T-helper 2 cell treated with Interferon-gamma antibody and Interleukin-4, amounts not matched to agents 100 ng/mL and 5 ng/mL, for 36 hours (primary cell): Measurements from ENCODE around the gene ANKRA2. TPM values are rescaled to one million over a fixed set of nuclear protein-coding genes. Genes with fewer than 3 reads are reported as not detected.

Source experiments
- intact Hi-C: fragments of 100-400 bp; cut with micrococcal nuclease; formaldehyde crosslinking; loops from one replicate; pipeline ENCODE4 v1.15.1; 2023
- total RNA-seq: library from RNA; stranded (reverse); gene quantifications from 2 replicates; pipeline ENCODE4 v1.2.3, GENCODE V29; 2022

ANKRA2 gene
- 13.3 and 17.5 TPM in 2 replicates for total RNA-seq

- intact Hi-C loops: loop anchor here (1.0 to 10.0 kb wide), 6 partner anchors 67 to 1672 kb away; partner anchors contain the start of genes ANKRD31, BTF3, GFM2 and HEXB
Observed at GRCh38 chr5:73565139-73565968, at the start of gene ANKRA2, which contains the start of gene UTP15. ANKRA2 (minus strand) TSS chr5:73565639; CDS start chr5:73562881, 2,758 bp downstream. UTP15 (plus strand) TSS chr5:73565743; CDS start chr5:73567345, 1,602 bp downstream.

GRCh38 chr5:73615085-73615484, 49.6 kb upstream of the ANKRA2 start:
- intact Hi-C loops: no loop called here

GRCh38 chr5:73612799-73613198, 47.4 kb upstream of the ANKRA2 start:
- intact Hi-C loops: no loop called here

- intact Hi-C loops: no loop called here
Observed at GRCh38 chr5:73607228-73607627, 41.8 kb upstream of the ANKRA2 start.

- intact Hi-C loops: no loop called here
Observed at GRCh38 chr5:73606206-73606753, 40.8 kb upstream of the ANKRA2 start.

- intact Hi-C loops: no loop called here
Observed at GRCh38 chr5:73605223-73606087, 40.0 kb upstream of the ANKRA2 start.

GRCh38 chr5:73603998-73604397, 38.6 kb upstream of the ANKRA2 start:
- intact Hi-C loops: no loop called here

GRCh38 chr5:73599380-73599779, 33.9 kb upstream of the ANKRA2 start:
- intact Hi-C loops: no loop called here

GRCh38 chr5:73596705-73597328, 31.4 kb upstream of the ANKRA2 start:
- intact Hi-C loops: no loop called here

GRCh38 chr5:73592551-73592950, 27.1 kb upstream of the ANKRA2 start:
- intact Hi-C loops: loop anchor here (5.0 kb wide), 1 partner anchor 1055 kb away; no protein-coding TSS in a partner anchor

GRCh38 chr5:73591698-73592501, 26.5 kb upstream of the ANKRA2 start:
- intact Hi-C loops: loop anchor here (1.0 to 5.0 kb wide), 2 partner anchors 200 to 1055 kb away; no protein-coding TSS in a partner anchor

GRCh38 chr5:73591102-73591695, 25.8 kb upstream of the ANKRA2 start:
- intact Hi-C loops: loop anchor here (1.0 to 5.0 kb wide), 2 partner anchors 201 to 1056 kb away; no protein-coding TSS in a partner anchor

- intact Hi-C loops: no loop called here
Observed at GRCh38 chr5:73587923-73588322, 22.5 kb upstream of the ANKRA2 start.

GRCh38 chr5:73582285-73583145, 17.1 kb upstream of the ANKRA2 start:
- intact Hi-C loops: no loop called here

GRCh38 chr5:73565969-73566547, 619 bp upstream of the ANKRA2 start:
- intact Hi-C loops: loop anchor here (1.0 to 10.0 kb wide), 6 partner anchors 68 to 1671 kb away; partner anchors contain the start of genes ANKRD31, BTF3, GFM2 and HEXB

GRCh38 chr5:73564675-73565074, 764 bp downstream of the ANKRA2 start:
- intact Hi-C loops: loop anchor here (1.0 to 10.0 kb wide), 6 partner anchors 66 to 1673 kb away; partner anchors contain the start of genes ANKRD31, BTF3, GFM2 and HEXB

- intact Hi-C loops: loop anchor here (2.0 to 10.0 kb wide), 4 partner anchors 715 to 1259 kb away; partner anchors contain the start of genes GFM2, HEXB and NSA2
Observed at GRCh38 chr5:73564018-73564417, 1.4 kb downstream of the ANKRA2 start.

- intact Hi-C loops: no loop called here
Observed at GRCh38 chr5:73558950-73559349, 6.5 kb downstream of the ANKRA2 start.
